GM21515 (cell line): ENCODE results near the gene CCDC14.
"Not testable (repeated sequence)": the region's sequence is repeated elsewhere in the genome, so short reads cannot be mapped to it uniquely, and the experiment has no call there.

Experiments used
- ATAC-seq: cut with Tn5 transposase; IDR thresholded peaks from one replicate; pipeline ENCODE4 v1.9.1; 2021; ENCODE audit not compliant: unreplicated experiment

Gene CCDC14

DNA sequence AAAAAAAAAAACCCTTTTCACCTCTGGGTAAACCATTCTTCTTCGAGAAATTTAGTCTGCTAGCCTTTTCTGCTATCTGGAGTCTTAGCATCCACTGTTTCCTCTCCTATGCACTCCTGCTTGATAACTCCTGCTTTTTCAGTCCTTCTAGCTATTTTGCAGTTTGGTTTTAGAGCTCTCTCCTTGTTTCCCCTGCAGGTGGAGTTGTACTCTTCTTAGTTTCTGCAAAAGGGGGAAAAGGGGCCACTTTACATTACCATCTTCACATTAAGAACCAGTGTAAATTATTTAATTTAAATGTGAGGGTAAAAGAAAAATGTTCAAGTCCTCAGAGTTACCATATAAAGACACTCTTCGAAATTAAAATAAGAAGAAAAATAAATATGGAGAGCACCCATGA lies 53.3 kb downstream of the CCDC14 start:
- no peak for ATAC-seq

DNA sequence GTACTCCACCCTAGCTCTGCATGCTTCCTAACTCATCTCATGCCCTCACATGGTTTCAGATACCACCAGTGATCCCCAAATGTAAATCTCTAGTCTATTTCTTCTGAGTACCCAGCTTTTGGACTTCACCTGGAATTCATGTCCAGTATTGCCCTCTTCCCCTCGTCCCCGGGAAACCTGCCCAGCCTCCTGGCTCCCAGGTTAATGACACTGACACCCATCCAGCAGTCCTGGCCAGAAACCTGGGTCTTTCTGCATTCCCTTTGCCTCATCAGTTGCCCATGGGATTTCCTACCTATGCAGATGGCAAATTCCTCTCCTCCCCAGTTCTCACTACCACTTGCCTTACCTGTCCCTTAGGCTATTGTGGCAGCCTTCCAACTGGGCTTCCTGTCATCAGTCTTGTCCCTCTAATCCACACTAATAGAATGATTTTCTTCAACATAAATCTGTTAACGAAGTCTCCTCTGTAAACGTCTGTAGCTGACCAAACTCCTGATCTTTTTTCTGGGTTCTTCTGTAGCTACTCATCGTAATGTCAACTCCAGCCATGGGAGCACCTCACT lies 61.6 kb downstream of the CCDC14 start:
- no peak for ATAC-seq

DNA sequence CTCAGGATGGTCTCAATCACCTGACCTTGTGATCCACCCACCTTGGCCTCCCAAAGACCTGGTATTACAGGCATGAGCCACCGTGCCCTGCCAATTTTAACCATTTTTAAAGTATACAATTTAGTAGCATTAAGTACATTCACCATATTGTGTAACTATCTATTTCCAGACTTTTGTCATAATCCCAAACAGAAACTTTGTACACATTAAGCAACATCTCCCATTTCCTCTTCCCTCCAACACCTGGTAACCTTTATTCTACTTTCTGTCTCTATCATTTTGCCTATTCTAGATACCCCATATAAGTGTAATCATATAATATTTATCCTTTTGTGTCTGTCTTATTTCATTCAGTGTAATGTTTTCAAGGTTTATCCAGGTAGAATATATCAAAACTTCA lies 68.0 kb downstream of the CCDC14 start:
- no peak for ATAC-seq

DNA sequence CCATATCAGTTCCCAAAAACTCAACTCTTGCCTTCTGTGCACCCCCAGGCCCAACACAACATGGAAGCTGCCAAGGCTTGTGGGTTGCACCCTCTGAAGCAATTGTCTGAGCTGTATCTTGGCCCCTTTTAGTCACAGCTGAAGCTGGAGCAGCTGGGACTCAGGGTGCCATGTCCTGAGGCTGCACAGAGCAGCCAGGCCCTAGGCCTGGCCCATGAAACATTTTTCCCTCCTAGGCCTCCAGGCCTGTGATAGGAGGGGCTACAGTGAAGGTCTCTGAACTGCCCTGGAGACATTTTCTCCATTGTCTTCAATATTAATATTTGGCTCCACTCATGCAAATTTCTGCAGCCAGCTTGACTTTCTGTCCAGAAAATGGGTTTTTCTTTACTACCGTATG lies 68.8 kb downstream of the CCDC14 start:
- no peak for ATAC-seq

DNA sequence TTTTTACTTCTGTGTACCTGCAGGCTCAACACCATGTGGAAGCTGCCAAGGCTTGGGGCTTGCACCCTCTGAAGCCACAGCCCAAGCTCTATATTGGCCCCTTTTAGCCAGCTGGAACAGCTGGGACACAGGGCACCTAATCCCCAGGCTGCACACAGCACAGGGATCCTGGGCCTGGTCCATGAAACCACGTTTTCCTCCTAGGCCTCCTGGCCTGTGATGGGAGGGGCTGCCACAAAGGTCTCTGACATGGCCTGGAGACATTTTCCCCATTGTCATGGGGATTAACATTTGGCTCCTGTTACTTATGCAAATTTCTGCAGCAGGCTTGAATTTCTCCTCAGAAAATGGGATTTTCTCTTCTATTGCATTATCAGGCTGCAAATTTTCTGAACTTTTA lies 70.0 kb downstream of the CCDC14 start:
- not testable (repeated sequence) for ATAC-seq

DNA sequence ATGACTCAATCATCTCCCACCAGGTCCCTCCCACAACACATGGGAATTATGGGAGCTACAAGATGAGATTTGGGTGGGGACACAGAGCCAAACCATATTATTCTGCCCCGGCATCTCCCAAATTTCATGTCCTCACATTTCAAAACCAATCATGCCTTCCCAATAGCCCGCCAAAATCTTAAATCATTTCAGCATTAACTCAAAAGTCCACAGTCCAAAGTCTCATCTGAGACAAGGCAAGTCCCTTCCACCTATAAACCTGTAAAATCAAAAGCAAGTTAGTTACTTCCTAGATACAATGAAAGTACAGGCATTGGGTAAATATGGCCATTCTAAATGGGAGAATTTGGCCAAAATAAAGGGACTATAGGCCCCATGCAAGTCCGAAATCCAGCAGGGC lies 70.9 kb downstream of the CCDC14 start:
- ATAC-seq, result not testable (repeated sequence)

DNA sequence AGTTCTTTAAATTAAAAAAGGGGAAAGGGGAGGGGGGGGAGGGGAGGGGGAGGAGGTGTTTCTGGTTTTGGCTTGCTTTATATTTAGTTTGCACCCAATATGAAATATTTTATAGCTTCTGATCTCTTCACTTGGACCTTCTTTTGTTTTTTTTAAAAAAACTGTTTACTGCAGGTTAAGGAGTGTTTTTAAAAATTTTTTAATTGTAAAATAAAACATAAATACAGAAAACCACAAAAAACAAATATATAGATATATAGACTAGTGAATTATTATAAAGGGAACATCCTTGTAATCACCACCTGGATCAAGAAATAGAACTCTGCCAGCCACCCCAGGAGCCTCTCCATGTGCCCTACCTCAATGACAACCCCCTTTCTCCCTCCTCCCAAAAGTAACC lies 76.0 kb downstream of the CCDC14 start:
- ATAC-seq, result no peak

DNA sequence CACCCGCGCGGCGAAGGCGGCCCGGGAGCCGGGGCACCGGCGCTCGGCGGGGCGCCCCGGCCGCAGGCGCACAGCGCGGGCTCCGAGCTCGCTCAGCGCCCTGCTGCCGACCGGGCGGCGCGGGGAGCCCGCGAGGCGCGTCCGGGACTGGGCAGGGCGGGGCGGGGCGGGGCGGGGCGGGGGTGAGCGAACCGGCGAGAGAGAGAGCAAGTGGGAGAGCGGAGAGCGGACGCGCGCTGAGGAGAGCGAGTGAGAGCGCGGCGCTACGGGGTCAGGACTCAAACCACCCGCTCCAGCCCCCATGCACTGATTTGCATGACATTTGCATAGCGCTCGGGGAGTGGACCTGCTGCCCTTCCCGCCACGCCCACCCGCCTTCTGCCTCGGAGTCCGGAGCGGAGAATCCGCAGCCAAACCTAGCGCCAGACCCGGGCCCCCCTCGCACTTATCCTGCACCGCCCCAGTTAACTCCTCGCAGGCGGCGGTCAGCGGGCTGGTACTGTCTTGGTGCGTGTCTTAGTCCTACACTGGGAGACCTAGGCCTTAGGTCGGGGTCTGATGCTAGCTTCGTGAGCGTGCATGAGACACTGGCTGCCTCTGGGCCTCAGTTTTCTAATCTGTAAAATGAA lies 76.7 kb downstream of the CCDC14 start, which contains the start of gene MYLK:
MYLK (minus strand) TSS at position 130 of the 629 bp plus-strand sequence. CDS start 90,491 bp downstream, outside the sequence.
- peak; percentile 62 for ATAC-seq

DNA sequence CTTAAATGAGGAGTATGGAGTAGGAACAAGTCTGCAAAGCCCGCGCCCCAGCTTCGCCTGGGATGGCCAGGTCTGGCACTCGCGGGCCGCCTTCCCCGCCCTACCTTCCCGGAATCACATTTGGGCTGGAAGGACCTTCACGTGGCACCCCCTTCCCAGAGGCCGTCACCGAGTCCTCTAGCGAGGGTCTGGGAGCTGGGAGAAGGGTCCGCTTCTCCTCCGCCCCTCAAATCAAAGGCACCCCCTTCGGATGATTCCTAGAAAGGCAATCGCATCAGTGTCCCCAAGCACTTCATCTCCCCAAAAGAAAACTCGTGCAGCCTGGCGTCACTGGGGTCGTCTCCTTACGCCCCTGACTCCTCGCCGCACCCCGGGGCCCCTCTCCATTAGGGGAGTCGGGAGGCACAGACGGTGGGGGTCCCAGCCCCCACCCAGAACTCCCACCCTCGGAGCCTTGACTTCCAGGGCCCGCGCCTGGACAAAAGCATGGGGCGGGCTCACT lies 77.3 kb downstream of the CCDC14 start:
- ATAC-seq, result no peak

DNA sequence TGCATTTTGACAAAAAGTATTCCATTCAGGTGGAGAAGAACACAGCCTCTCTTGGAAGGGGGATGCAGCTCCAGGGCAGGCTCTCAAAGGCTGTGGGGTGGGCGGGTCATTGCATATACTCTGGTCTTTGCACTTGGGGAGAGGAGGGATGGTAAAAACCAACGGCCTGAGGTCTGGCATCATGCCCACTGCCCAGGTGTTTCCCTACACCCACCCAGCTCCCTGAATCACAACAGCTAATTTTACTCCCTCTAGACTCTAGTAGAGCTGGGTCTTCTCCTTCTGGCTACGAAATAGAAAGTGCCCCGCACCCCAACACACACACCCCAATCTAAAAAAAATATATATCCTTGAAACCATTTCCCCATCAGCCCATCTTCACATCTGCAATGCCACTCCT lies 77.9 kb downstream of the CCDC14 start:
- ATAC-seq, result no peak

DNA sequence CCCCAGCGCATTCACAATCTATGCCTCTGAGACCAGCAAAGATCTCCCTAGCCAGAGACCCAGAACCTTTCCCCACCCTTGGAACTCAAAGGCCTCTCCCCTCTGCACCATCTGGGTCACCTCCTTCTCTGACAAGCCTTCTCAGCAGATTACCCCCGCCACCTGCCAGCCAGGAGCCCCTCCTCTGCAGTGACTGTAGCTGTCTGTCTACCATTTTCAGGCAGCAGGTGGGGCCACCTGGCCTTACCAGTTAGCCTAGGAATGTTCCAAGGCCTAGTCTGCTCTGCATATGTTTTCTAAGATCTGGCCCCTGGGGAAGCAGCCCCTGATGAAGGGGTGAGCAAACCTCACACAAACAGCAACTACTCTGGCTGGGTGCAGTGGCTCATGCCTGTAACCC lies 79.3 kb downstream of the CCDC14 start:
- no peak for ATAC-seq

DNA sequence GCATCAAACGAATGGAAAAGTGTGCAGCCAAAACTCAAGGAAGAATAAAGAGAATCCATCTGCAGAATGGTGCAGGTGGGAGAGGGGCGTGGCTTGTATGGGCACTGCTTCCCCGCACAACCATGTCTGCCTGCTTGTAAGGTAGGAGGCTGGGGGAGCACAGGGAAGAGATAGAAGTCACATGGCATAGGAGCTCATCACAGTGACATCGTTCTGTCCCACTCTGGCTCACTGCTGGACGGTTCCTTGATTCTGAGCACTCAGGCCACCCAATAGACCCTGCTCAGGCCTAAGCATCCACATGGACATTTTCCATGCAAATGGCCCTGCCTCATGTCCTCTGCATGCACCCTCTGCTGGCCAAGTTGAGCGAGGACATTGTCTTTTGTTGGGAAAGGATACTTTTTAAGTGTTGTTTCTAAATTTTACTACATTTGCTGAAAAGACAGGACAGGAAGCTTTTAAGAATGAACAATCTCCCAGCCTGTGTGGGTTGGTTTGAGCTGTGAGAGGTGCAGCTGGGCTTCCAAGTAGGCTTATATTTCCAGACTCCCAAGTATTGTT lies 79.9 kb downstream of the CCDC14 start:
- no peak for ATAC-seq

DNA sequence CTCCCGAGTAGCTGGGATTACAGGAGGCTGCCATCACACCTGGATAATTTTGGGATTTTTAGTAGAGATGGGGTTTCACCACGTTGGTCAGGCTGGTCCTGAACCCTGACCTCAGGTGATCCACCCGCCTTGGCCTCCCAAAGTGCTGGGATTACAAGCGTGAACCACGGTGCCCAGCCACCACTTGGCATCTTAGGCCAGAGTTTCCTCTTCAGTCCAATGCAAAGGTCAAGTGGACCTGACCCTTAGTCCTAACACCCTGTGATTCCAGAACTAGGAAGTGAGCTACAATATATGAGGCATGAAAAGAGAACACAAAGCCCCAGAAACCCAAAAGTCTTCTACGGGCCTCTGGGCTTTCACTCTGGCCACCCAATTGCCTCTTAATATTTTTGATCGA lies 82.2 kb downstream of the CCDC14 start:
- ATAC-seq, result no peak

DNA sequence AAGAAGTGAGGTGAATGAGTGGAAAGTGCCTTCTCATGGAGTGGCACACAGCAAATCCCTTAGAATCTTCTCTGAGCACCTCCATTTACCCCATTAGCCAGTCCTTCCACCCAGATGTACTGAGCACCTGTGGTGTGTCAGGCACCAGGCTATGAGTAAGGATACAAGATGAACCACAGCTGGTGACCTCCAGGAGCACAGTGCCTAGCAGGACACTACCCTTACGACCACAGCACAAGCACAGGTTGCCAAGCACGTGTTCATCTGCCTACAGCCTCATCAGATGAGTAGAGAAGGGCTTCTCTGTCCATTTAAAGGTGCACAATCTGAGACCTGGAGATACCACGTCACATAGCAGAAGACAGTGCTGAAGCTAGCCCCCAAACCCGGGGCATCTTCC lies 83.1 kb downstream of the CCDC14 start:
- ATAC-seq, result no peak

DNA sequence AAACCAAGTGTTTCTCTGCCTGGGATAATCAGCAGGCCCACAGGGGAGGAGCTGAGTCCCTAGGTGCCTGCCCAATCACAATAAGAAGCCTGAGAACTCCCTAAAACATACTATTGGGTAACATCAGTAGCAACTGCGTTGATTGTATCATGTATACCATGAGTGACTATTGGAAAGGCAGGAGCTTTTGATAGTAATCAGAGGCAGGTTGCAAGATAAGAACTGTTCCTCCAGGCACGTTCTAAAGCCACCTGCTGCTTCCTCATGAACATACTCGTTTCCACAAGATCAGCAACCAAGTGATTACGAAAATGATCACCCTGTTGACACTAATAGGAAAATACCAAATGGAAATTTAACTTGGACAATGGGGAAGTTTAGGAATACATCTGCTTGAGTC lies 83.6 kb downstream of the CCDC14 start:
- ATAC-seq, result no peak

DNA sequence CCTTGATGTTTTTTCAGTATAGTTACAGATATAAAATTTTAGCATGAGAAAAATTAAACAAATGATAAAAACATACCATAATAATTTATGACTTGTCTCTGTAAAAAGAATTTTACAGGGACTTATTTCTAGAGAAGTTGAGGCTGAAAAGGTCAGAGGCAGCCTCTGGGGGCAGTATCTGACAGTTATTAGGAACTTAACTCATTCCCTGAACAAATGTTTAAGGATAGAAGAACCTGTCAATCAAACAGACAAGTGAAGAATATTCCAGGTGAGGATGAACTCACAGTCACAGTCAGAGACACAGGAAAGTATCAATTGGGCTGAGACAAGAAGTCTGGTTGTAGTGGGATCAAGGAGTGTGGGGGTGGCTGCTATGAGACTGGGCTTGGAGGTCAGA lies 84.2 kb downstream of the CCDC14 start:
- no peak for ATAC-seq

DNA sequence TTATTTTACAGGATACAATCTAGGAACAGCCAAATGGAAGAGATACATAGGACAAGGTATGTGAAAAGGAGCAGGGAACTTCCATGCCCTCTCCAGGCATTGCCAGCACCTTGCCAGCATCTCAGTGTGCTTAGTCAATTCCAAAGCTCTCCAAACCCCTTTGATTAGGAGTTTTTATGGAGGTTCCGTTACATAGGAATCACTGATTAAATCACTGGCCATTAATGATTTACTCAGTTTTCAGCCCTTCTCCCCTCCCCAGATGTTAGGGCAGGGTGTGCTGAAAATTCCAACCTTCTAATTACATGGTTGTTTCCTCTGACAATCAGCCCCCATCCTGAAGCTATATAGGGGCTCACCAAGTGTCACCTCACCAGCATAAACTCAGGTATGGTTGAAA lies 88.4 kb downstream of the CCDC14 start:
- no peak for ATAC-seq

DNA sequence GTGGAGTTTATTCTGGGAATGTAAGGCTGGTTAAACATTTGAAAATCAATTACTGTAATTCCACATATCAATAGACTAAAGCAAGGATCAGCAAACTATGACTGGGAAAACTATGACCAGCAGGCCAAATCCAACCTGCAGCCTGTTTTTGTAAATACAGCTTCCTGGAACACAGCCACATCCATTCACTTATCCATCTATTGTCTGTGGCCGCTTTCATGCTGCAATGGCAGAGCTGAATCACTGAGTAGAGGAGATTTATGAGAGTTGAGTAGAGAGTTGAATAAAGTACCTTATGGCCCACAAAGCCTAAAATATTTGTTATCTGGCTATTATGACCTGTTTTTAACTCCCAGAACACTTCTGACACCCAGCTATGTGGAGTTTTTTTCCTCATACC lies 89.1 kb downstream of the CCDC14 start:
- ATAC-seq, result no peak

DNA sequence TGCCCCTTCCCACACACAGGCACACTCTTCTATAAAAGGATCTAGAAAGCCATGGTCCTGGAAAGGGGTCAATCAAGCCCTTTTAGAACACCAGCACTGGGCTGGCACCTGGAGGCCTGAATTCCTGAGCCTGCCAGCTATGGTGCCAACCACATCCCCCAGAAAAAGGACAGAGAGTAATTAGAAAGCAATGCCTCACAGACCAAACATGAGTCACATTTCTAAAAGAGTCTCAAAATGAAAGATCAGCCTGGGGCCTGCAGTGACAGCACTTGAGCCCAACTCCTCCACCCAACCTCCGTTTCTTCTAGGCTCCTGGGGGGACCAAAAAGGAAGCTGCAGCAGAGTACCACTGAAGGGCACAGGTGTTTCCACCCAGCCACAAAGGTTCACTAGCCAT lies 91.0 kb downstream of the CCDC14 start:
- ATAC-seq, result no peak

DNA sequence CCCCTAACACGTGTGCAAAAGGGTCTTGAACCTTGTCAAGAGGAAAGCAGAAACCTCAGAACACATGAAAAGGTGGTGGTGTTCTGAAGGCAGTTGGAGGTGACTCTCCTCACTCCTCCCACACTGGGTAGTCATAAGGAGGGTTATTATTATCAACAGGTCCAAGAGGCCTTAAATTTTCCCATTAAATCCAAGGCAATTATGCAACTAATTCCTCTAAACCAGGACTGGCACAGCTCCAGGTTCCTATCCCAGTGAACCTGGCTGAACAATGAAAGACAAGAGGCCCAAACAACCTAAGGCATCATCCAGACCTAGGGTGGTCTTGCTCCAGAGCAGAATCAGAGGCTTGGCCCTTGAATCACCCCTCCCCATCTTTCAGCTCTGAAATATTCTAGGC lies 91.9 kb downstream of the CCDC14 start:
- no peak for ATAC-seq

DNA sequence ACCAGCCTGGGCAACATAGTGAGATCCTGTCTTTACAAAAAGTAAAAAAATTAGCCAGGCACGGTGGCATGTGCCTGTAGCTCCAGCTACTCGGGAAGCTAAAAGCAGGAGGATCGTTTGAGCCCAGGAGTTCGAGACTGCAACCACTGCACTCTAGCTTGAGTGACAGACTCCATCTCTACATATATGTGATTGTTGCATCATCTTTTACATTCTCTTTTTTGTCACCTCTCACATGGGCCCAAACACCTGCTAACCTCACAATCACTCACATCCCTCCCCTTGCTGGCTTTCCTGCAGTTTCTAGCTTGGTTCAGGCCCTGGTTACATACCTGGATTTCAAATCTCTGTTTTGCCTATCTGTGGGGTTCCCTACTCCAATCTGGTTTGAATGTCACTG lies 96.3 kb downstream of the CCDC14 start:
- ATAC-seq, result no peak
